GM12874 (cell line): ENCODE measurements around the gene ASPDH.

Experiments
- CTCF ChIP-seq: IDR thresholded peaks from 2 replicates; pipeline ENCODE4 v1.5.1; 2011; ENCODE audit warnings: low read depth, mild to moderate bottlenecking, control low read depth, low read length, moderate library complexity; ENCODE audit not compliant: insufficient read depth

Gene ASPDH

GRCh38 chr19:50551034-50551714, 37.5 kb upstream of the ASPDH start:
- no peak for TF ChIP-seq CTCF

- TF ChIP-seq CTCF, result no peak
Observed at GRCh38 chr19:50550594-50550966, 36.9 kb upstream of the ASPDH start.

- TF ChIP-seq CTCF, result no peak
Observed at GRCh38 chr19:50549927-50550593, 36.3 kb upstream of the ASPDH start.

DNA sequence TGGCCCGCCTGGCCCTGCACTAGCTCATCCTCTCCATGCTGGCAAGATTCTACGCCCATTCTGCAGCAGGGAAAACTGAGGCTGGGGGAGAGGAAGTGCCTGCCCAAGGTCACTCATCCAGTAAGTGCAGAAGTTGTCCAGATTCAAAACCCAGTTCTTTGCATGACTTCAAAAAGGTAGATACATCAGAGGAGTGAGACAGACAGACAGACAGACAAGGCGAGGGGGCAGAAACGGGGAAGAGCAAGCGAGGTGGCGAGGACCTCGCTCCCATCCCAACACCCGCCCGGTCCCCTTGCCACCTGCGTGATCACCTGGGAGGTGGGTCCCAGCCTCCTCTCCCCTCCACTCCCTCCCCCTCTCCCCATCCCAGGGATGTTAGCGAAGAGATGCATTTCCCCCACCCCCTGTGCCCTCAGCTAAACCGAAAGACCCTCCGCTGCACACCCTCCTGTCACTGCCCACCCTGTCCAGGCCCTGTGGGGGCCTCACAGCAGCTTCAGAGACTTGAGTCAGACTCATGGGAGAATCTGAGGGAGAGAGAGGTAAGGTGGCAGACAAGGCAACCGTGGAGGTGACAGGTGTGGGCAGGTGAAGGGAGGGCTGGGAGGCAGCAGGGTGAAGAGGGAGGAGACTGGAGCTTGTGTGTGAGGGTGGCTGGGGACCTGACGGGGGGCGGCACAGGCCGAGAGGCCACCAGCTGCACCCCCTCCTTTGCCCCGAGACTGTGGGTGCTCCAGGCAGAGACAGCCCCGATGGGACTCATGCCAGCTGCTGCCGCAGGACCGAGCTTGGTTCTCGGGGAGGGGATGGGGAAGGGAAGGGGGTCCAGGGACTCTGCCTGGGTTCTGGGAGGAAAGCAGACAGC, 35.6 kb upstream of the ASPDH start:
- no peak for TF ChIP-seq CTCF

DNA sequence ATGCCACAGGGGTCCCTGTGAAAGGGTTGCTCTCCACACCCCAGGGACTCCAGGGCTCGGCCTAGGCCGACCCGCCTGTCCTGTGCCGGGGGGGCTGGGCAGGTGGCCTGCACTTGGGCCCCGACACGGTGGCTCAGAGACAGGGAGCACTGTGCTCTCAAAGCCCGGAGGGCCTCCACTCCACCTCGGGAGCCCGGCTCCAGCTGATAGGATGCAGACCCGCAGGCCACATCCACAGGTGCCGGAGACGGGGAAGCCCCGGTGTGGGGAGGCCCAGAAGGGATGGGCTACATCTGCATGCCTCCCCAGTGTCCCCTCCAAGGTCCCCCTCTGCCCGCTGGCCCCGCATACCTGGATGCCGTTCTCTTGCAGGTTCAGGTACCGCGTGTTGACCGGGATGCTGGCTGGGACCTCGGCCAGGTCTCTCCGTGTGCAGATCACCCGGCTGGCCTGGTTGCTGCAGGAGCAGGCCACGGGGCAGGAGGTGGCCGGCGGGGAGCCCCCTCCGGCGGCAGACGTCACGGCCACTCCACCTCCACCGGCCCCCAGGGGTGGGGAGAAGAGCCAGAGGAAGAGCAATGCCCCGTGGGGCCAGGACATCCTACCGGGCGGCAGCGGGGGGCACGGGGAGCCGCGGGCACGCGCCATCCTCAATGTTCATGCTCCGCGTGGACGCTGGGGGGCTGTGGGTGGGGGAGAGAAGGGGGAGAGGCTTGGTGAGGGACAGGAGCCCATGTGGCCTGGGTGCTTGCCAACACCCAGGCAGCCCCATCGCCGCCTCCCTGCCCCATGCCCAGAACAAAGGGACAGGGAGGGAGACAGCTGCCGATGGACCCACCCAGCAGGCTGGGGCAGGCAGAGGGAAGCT, 34.7 kb upstream of the ASPDH start:
- TF ChIP-seq CTCF, result no peak

GRCh38 chr19:50547385-50548190, 33.9 kb upstream of the ASPDH start:
- TF ChIP-seq CTCF, result 0 out of 2 replicates have a peak, but pooled peaks have one; percentile 6
